ENCODE data around the gene GLI3.

Gene GLI3

DNA sequence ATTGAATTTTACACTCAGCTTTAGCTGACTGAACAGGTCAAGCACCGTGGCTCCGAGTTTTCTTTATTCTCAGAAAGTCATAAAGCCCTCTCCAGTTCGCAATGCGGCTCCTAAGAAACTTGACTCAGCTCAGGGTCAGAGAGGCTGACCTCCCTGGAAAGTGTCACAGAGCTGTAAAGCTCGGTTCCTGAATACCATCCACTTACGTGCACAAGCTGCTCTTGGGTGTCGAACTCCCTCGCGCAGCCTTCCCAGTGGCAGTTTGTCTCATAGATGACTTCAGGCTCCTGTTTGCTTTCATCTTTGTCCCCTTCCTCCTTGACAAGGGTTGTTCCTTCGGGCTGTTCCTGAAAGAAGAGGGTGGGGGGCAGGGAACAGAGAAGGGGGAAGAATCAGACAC is 213.7 kb downstream of the GLI3 start:
- Histone ChIP-seq H2AFZ (ENCODE audit: low read length) (no peak overlapping the region), H3K36me3 (replicated peaks; ENCODE audit: insufficient read depth, low read length) (no peaks in the 10 kb centered on the region), H3K4me2 (ENCODE audit: low read depth, low read length) (no peak overlapping the region)

DNA sequence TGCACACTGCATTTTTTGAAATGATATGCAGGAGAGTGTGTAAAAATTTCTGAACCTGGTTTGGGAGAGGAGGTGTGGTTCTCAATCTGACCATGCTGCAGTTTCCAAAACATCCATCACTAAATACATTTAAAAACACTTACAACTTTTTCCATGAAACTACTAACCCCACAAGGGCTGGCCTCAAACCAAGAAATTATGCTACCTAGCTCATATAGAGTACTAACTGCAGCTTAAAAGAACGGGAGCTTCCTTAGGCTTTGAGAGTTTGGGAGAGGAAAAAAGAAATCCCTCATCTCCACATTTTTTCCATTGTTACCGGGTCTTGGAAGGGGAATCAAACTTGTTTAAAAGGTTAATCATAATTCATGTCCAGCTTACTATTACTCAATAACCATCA is 214.2 kb downstream of the GLI3 start:
- Histone ChIP-seq H3K79me2 (ENCODE audit: low read length) (no peaks in the 10 kb centered on the region), H3K27me3 (replicated peaks; ENCODE audit: insufficient read depth, low read length) (no peaks in the 10 kb centered on the region), H3K4me3 (ENCODE audit: low read length) (no peak overlapping the region), H3K9me2 (replicated peaks; ENCODE audit: insufficient read depth, low read length) (no peaks in the 10 kb centered on the region), H3K9me3 (replicated peaks; ENCODE audit: insufficient read depth, low read length) (no peaks in the 10 kb centered on the region), H4K20me1 (ENCODE audit: insufficient read depth, low read length) (no peaks in the 10 kb centered on the region), H3K9ac (ENCODE audit: low read length) (no peak overlapping the region), H3K4me2 (ENCODE audit: low read depth, low read length) (no peak overlapping the region), H3K36me3 (replicated peaks; ENCODE audit: insufficient read depth, low read length) (no peaks in the 10 kb centered on the region), H3F3A (ENCODE audit: insufficient read depth, low read length) (no peaks in the 10 kb centered on the region), H3K27ac (ENCODE audit: low read length) (no peak overlapping the region), H2AFZ (ENCODE audit: low read length) (no peak overlapping the region), H3K4me1 (ENCODE audit: low read length) (no peaks in the 10 kb centered on the region)
- DNase-seq = no peak
- TF ChIP-seq EZH2phosphoT487 (IDR thresholded peaks at IDR 0.05; ENCODE audit: low read length) (no peak), EZH2 (optimal IDR thresholded peaks at IDR 0.05; ENCODE audit: low read depth, low read length) (no peak)
- TF ChIP-seq, protein P1, sequence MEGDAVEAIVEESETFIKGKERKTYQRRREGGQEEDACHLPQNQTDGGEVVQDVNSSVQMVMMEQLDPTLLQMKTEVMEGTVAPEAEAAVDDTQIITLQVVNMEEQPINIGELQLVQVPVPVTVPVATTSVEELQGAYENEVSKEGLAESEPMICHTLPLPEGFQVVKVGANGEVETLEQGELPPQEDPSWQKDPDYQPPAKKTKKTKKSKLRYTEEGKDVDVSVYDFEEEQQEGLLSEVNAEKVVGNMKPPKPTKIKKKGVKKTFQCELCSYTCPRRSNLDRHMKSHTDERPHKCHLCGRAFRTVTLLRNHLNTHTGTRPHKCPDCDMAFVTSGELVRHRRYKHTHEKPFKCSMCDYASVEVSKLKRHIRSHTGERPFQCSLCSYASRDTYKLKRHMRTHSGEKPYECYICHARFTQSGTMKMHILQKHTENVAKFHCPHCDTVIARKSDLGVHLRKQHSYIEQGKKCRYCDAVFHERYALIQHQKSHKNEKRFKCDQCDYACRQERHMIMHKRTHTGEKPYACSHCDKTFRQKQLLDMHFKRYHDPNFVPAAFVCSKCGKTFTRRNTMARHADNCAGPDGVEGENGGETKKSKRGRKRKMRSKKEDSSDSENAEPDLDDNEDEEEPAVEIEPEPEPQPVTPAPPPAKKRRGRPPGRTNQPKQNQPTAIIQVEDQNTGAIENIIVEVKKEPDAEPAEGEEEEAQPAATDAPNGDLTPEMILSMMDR (IDR thresholded peaks at IDR 0.05; ENCODE audit: low read length) = no peak

More for the DNA sequence above, 213.7 kb downstream of the GLI3 start:
- H3K27ac ChIP-seq (ENCODE audit: low read length) = no peak overlapping the region
- H3F3A ChIP-seq (ENCODE audit: insufficient read depth, low read length) = no peaks in the 10 kb centered on the region
- no peaks in the 10 kb centered on the region for H3K9me3 ChIP-seq (replicated peaks; ENCODE audit: insufficient read depth, low read length)
- no peak overlapping the region for H3K9ac ChIP-seq (ENCODE audit: low read length)
- H3K27me3 ChIP-seq (replicated peaks; ENCODE audit: insufficient read depth, low read length) = no peaks in the 10 kb centered on the region
- H3K9me2 ChIP-seq (replicated peaks; ENCODE audit: insufficient read depth, low read length) = no peaks in the 10 kb centered on the region
- H3K4me3 ChIP-seq (ENCODE audit: low read length) = no peak overlapping the region
- H4K20me1 ChIP-seq (ENCODE audit: insufficient read depth, low read length) = no peaks in the 10 kb centered on the region
- H3K4me1 ChIP-seq (ENCODE audit: low read length) = no peaks in the 10 kb centered on the region
- TF ChIP-seq, protein P1 (IDR thresholded peaks at IDR 0.05; ENCODE audit: low read length) = no peak
- TF ChIP-seq EZH2 (optimal IDR thresholded peaks at IDR 0.05; ENCODE audit: low read depth, low read length) (no peak), EZH2phosphoT487 (IDR thresholded peaks at IDR 0.05; ENCODE audit: low read length) (no peak)
- no peak for DNase-seq
- H3K79me2 ChIP-seq (ENCODE audit: low read length) = no peaks in the 10 kb centered on the region

DNA sequence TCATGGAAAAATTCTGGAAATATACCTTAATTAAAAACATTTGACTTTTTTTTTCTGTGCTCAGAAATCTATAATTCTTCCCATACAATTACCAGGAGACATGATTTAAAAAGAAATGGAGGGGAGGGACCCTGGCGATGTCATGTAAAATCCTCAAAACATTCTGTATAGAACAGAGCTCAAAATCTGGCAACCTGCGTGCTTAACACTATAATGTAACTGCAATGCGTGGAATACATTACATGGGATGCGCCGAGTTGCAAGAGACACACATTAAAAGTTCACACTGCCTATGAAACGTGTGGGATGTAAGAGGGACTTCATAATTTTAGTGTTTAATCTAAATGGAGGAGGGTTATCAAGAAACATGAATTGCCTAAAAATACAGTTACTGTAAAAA is 215.0 kb downstream of the GLI3 start:
- TF ChIP-seq, protein P1 (IDR thresholded peaks at IDR 0.05; ENCODE audit: low read length) = no peak
- TF ChIP-seq EZH2phosphoT487 (IDR thresholded peaks at IDR 0.05; ENCODE audit: low read length) = no peak
- no peak for TF ChIP-seq EZH2 (optimal IDR thresholded peaks at IDR 0.05; ENCODE audit: low read depth, low read length)
- H3K9ac ChIP-seq (ENCODE audit: low read length) = no peak overlapping the region
- H3K27ac ChIP-seq (ENCODE audit: low read length) = no peak overlapping the region
- no peak overlapping the region for H3K4me2 ChIP-seq (ENCODE audit: low read depth, low read length)
- H3K4me1 ChIP-seq (ENCODE audit: low read length) = peaks cover 2% of the 10 kb centered on the region
- H3K9me2 ChIP-seq (replicated peaks; ENCODE audit: insufficient read depth, low read length) = no peaks in the 10 kb centered on the region
- no peaks in the 10 kb centered on the region for H3K79me2 ChIP-seq (ENCODE audit: low read length)
- H3K27me3 ChIP-seq (replicated peaks; ENCODE audit: insufficient read depth, low read length) = no peaks in the 10 kb centered on the region
- no peak overlapping the region for H2AFZ ChIP-seq (ENCODE audit: low read length)
- H3K36me3 ChIP-seq (replicated peaks; ENCODE audit: insufficient read depth, low read length) = no peaks in the 10 kb centered on the region
- H4K20me1 ChIP-seq (ENCODE audit: insufficient read depth, low read length) = no peaks in the 10 kb centered on the region
- no peaks in the 10 kb centered on the region for H3K9me3 ChIP-seq (replicated peaks; ENCODE audit: insufficient read depth, low read length)
- no peak for DNase-seq
- H3K4me3 ChIP-seq (ENCODE audit: low read length) = no peak overlapping the region
- no peaks in the 10 kb centered on the region for H3F3A ChIP-seq (ENCODE audit: insufficient read depth, low read length)
